Adipocyte (in vitro differentiated cells): ENCODE results near the gene THSD8.

Experiments
- DNase-seq: peaks from one replicate; pipeline ENCODE4 v3.0.0-alpha.2; 2015; ENCODE audit warnings: low read depth
- H3K27me3 ChIP-seq: replicated peaks from 2 replicates; pipeline ENCODE4 v1.7.0; 2013; ENCODE audit warnings: mild to moderate bottlenecking, low read length, moderate library complexity; ENCODE audit not compliant: control insufficient read depth, insufficient read depth
- H3K36me3 ChIP-seq: 2 replicates; pipeline ENCODE4 v1.7.0; 2013; ENCODE audit warnings: low read length, mild to moderate bottlenecking, moderate library complexity; ENCODE audit not compliant: control insufficient read depth, insufficient read depth, severe bottlenecking
- H3K4me1 ChIP-seq: 2 replicates; pipeline ENCODE4 v1.7.0; 2013; ENCODE audit warnings: mild to moderate bottlenecking, low read length, moderate library complexity; ENCODE audit not compliant: control insufficient read depth, insufficient read depth
- H3K4me3 ChIP-seq: 2 replicates; pipeline ENCODE4 v1.7.0; 2013; ENCODE audit warnings: mild to moderate bottlenecking, low read length, moderate library complexity
- H3K9ac ChIP-seq: 2 replicates; pipeline ENCODE4 v1.7.0; 2013; ENCODE audit warnings: mild to moderate bottlenecking, low read length, moderate library complexity
- H3K9me3 ChIP-seq: 2 replicates; pipeline ENCODE4 v1.7.0; 2013; ENCODE audit warnings: mild to moderate bottlenecking, low read length, moderate library complexity; ENCODE audit not compliant: control insufficient read depth

Gene THSD8

GRCh38 chr19:12782424-12783290, 19.2 kb upstream of the THSD8 start:
- no peaks in the 10 kb centered on the region for H3K27me3 ChIP-seq
- H3K36me3 ChIP-seq = no peaks in the 10 kb centered on the region
- H3K4me1 ChIP-seq = peaks cover 59% of the 10 kb centered on the region
- H3K9ac ChIP-seq = peak overlapping the region; percentile 87
- no peaks in the 10 kb centered on the region for H3K9me3 ChIP-seq
- H3K4me3 ChIP-seq = peak overlapping the region; percentile 80
- DNase-seq = peak; percentile 89

GRCh38 chr19:12783291-12783848, 18.5 kb upstream of the THSD8 start:
- Histone ChIP-seq H3K9ac (peak overlapping the region; percentile 87), H3K9me3 (no peaks in the 10 kb centered on the region), H3K27me3 (no peaks in the 10 kb centered on the region), H3K36me3 (no peaks in the 10 kb centered on the region), H3K4me3 (no peak overlapping the region), H3K4me1 (peaks cover 60% of the 10 kb centered on the region)
- no peak for DNase-seq

- H3K4me1 ChIP-seq = peaks cover 60% of the 10 kb centered on the region
- H3K36me3 ChIP-seq = no peaks in the 10 kb centered on the region
- peak overlapping the region; percentile 68 for H3K9ac ChIP-seq
- no peaks in the 10 kb centered on the region for H3K9me3 ChIP-seq
- H3K4me3 ChIP-seq = no peak overlapping the region
- peak; percentile 45 for DNase-seq
- no peaks in the 10 kb centered on the region for H3K27me3 ChIP-seq
These were observed 17.9 kb upstream of the THSD8 start for GRCh38 chr19:12783849-12784393.

DNA sequence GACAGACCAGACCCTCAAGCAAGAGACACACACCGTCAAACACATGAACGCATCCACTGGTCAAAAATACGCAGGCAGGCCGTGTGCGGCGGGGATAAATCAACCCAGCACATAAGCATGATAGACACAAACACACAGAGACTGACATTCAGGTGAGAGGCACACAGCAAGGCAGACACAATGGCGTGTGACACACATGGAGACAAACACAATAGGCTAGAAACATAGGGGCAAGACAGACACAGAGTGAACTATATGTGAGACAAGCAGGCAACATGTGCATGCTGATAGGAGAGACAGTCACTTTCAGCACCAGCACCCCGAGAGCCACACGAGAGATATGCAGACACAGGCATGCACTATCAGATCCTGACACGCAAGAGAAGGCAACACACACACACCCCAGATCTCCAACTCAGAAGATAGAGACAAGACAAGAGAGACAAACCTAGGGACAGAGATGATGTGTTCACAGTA, 17.4 kb upstream of the THSD8 start:
- H3K4me3 ChIP-seq = no peak overlapping the region
- no peak overlapping the region for H3K9ac ChIP-seq
- H3K9me3 ChIP-seq = no peaks in the 10 kb centered on the region
- H3K27me3 ChIP-seq = no peaks in the 10 kb centered on the region
- peak; percentile 26 for DNase-seq
- no peaks in the 10 kb centered on the region for H3K36me3 ChIP-seq
- peaks cover 60% of the 10 kb centered on the region for H3K4me1 ChIP-seq

DNA sequence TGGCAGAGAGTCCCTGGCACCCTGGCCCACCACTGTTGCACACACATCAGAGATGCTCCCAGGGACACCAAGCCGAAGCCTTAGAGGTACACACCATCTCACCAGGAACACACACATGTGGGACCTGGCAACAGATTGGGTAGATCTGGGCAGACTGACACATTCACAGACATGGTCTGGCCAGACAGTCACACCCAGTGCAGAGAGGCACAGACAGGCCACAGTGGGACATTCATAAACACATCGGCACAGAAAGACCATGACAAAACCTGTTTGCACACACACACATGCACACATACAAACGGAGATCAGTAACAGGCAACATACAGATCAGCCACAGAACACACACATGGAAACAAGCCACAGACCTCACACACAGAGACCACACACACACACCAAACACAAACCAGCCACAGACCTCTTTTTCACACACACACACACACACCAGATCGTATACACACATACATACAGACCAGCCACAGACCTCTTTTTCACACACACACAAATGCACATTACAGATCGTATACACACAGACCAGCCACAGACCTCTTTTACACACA, 16.9 kb upstream of the THSD8 start:
- no peaks in the 10 kb centered on the region for H3K36me3 ChIP-seq
- no peak overlapping the region for H3K9ac ChIP-seq
- peak; percentile 41 for DNase-seq
- H3K27me3 ChIP-seq = no peaks in the 10 kb centered on the region
- H3K4me1 ChIP-seq = peaks cover 55% of the 10 kb centered on the region
- no peak overlapping the region for H3K4me3 ChIP-seq
- H3K9me3 ChIP-seq = no peaks in the 10 kb centered on the region

DNA sequence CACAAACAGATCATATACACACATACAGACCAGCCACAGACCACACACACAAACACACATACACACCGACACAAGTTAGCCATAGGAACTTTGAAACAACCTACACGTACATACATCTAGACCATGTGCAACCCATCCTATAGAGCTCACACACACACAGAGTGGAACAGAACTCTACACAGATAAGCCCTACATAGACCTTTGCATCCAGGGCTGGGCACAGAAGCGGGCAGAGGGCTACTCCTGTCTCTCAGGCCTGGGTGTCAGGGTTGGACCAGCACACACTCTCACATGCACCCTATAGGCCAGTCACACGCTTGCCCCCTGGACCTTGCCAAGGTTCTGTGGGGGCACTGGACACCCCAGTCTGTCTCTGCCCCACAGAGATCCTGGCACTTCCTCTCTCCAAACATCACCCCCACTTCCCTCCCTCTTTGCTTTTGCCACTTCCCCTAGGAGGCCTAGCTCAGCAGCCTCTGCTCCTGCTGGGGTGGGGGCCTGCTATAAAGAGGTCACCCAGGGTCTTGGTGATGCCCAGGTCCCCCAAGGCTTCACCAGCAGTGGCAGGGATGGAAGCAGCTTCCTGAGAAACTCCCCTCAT, 16.3 kb upstream of the THSD8 start:
- Histone ChIP-seq H3K9me3 (no peaks in the 10 kb centered on the region), H3K4me3 (no peak overlapping the region), H3K27me3 (no peaks in the 10 kb centered on the region), H3K4me1 (peaks cover 58% of the 10 kb centered on the region), H3K9ac (peak overlapping the region; percentile 41), H3K36me3 (no peaks in the 10 kb centered on the region)
- no peak for DNase-seq

DNA sequence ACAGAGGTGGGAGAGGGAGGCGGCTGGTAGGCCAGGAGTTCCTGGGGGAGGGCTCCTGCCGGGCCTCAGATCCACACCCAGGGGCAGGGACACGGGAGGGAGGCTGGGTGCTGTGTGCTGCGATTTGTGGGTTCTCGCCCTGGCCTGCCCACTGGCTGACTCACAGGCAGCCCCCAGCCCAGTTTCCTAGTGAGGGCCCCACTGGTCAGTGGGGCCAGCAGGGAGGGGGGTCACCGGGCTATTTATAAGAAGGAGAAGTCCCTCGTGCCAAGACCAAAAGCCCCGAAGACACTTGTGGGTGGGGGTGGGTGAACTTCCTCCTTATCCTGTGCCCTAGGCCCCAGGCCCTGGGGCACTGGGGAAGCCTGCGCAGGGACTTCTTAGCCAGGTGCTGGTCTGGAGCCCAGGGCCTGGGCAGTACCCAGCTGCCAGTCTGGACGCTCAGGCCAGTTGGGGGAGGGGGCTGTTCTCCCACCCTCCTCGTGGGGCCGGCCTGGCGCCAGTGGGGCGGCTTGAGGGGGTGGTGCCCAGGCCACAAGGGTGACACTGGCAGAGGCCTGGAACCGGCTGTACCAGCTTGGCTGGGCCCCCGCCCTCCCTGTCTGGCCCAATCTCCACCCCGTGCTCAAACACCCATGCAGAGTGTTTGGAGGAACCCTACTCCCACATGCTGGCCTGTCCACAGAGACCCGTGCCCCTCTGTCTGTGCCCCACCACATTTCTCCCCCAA, 15.6 kb upstream of the THSD8 start:
- peaks cover 63% of the 10 kb centered on the region for H3K4me1 ChIP-seq
- H3K27me3 ChIP-seq = no peaks in the 10 kb centered on the region
- no peaks in the 10 kb centered on the region for H3K36me3 ChIP-seq
- no peak for DNase-seq
- no peak overlapping the region for H3K4me3 ChIP-seq
- H3K9ac ChIP-seq = peak overlapping the region; percentile 41
- H3K9me3 ChIP-seq = no peaks in the 10 kb centered on the region

DNA sequence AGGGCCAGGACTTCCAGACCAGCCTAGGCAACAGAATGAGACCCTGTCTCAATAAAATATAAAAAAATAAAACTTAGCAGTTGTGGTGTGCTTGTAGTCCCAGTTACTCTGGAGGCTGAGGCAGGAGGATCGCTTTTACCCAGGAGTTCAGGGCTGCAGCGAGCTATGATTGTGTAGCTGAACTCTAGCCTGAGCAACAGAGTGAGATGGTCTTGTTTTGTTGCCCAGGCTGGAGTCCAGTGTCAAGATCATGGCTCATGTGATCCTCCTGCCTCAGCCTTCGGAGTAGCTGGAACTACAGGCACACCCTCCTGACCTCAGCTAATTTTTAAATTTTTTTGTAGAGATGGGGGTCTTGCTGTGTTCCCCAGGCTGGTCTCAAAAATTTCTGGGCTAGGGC, 14.9 kb upstream of the THSD8 start:
- H3K27me3 ChIP-seq = no peaks in the 10 kb centered on the region
- H3K4me3 ChIP-seq = no peak overlapping the region
- DNase-seq = no peak
- H3K4me1 ChIP-seq = peaks cover 62% of the 10 kb centered on the region
- H3K9ac ChIP-seq = peak overlapping the region; percentile 9
- no peaks in the 10 kb centered on the region for H3K9me3 ChIP-seq
- H3K36me3 ChIP-seq = no peaks in the 10 kb centered on the region

DNA sequence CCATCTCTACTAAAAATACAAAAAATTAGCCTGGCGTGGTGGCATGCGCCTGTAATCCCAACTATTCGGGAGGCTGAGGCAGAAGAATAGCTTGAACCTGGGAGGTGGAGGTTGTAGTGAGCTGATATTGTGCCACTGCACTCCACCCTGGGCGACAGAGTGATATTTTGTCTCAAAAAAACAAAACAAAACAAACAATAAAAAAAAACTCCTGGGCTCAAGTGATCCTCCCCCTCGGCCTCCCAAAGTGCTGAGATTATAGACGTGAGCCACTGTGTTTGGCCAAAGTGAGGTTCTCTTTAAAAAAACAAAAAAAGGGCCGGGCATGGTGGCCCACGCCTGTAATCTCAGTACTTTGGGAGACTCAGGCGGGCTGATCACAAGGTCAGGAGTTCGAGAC, 14.4 kb upstream of the THSD8 start:
- DNase-seq = no peak
- H3K4me1 ChIP-seq = peaks cover 58% of the 10 kb centered on the region
- no peaks in the 10 kb centered on the region for H3K27me3 ChIP-seq
- H3K9me3 ChIP-seq = no peaks in the 10 kb centered on the region
- no peaks in the 10 kb centered on the region for H3K36me3 ChIP-seq
- H3K4me3 ChIP-seq = no peak overlapping the region
- H3K9ac ChIP-seq = peak overlapping the region; percentile 9

- Histone ChIP-seq H3K36me3 (no peaks in the 10 kb centered on the region), H3K27me3 (no peaks in the 10 kb centered on the region), H3K4me1 (peaks cover 53% of the 10 kb centered on the region), H3K9ac (peak overlapping the region; percentile 99), H3K9me3 (no peaks in the 10 kb centered on the region), H3K4me3 (peak overlapping the region; percentile 78)
- DNase-seq = peak; percentile 44
These were observed 13.7 kb upstream of the THSD8 start for GRCh38 chr19:12788042-12788681.
